ENCODE measurements around the gene TPBGL.

Gene TPBGL

DNA sequence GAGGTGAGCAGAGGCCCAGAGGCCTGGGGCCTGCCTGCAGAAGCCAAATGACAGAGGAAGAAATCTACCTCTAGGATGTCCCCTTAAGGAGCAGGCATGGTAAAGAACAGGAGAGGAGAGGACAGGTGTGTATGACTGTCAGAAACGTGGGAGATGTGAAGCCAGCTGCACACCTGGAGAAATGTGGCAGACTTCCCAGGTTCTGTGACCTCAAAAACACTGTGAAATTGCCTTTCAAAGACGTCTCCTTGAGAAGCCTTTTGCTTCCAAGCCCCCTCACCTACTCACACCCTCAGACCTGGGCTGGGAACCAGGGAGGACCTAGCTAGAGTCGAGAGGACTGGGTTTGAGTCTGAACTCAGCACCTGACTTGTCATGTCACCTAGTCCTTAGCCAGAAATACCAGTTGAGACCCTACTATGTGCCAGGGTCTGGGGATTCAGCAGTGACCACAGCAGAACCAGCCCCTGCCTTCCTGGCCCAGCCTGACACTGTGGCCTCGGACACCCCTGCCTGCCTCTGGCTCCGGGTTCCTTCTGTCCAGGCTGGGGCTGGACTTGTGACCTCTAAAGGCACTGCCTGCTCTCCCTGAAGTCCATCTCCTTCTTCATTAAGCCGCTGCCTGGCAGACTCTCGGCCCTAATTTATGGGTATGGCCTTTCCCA lies 5.6 kb downstream of the TPBGL start:
- DNase-seq (ENCODE audit: low read depth) = no peak

DNA sequence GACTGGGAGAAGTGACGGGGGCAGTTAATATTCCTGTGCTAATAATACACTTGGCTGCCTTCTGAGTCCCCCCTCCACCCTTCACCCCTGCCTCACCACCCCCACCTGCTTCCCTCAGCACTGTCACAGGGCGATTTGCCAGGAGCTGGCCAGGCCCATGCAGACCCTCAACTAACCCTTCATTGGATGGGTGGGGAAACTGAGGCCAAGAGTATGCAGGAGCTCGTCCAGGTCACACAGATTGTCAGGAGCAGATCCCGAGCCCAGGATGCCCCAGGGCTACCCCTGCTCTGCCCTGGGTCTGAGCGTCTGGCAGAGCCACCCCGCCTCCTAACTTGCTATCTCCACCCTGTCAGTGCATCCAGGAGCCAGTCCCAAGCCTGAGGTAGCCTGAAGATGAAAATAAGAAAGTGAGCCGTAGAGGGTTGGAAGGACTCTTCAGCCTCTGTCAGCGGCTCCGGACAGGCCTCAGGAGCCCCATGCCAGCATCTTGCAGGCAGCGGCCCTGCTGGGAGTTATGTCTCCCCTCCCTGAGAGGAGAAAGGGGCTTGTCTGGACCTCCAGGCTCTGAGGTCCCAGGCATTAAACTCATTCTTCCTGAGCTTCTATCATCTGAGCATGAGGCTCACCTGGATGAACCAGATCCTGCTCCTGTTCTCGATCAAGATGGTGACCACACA lies 6.2 kb downstream of the TPBGL start:
- DNase-seq (ENCODE audit: low read depth) = no peak

DNA sequence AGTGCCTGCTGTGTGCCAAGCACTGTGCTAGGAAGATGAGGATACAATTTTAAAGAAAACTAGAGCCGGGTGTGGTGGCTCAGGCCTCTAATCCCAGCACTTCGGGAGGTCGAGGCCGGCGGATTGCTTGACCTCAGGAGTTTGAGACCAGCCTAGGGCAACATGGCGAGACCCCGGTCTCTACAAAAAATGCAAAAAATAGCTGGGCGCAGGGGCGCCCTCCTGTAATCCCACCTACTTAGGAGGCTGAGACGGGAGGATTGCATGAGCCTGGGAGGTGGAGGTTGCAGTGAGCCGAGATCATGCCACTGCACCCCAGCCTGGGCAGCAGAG lies 8.3 kb downstream of the TPBGL start:
- DNase-seq (ENCODE audit: low read depth) = no peak

DNA sequence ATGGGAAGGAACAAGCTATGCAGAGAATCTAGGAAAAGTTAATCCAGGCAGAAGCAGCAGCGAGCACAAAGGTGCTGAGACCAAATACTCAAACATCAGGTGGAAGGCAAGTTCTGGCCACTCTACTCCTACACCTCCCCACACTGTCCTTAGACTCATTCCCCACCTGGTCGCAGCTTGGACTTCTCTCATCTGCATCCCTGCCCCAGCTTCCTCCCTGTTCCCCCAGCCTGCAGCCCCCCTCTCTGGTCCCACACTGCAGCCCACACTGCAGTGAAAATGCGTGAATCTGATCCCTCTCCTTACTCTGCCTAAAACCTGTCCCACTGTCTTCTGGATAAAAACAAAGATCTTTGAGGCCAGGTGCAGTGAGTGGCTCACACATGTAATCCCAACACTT lies 9.1 kb downstream of the TPBGL start:
- DNase-seq (ENCODE audit: low read depth) = no peak

DNA sequence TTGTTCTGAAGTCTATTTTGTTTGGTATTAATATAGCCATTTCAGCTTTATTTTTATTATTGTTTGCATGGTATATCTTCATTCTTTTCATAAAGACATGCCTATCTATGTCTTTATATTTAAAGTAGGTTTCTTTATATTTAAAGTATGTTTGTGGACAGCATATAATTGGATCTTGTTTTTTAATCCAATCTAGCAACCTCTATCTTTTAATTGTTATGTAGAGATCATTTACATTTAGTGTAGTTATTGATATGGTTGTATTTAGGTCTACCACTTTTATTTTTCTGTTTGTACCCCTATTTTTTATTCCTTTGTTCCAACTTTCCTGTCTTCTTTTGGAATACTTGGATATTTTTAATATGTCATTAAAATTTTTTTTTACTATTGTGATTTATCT lies 13.8 kb downstream of the TPBGL start:
- no peak for DNase-seq (ENCODE audit: low read depth)

DNA sequence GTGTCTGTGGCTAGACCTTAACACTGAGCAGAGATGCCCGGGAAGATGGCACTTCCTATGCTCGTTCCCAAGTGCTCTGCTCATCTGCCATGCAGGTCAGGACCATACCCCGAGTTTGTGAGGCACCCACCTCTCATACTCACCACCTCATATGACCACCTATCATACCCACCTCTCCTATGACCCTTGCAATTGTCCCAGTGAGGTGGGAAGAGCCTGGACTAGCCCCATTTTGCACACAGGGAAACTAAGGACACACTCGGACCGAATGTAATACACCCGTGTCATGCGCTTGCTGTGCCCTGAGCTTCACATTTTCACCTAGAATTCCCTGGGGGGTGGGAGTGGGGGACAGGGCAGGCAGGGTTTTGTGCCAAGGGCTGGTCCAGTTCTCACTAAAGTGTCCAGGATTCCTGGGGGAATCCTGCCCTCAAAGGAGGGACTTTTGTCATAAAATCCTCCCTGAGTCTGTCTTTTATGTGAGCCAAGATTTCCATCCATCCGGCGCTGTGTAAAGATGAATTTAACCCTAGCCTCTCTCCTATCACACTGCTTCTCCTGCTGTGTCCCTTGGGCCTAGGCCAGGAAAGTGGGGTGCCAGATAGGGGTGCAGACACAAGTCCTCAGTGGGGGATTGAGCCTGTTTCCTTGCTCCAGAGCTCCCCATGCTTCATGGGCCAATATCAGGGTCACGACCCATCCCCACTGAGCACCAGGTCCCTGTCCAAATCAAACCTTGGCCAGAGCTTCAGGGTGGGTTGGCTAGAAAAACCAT lies 20.0 kb downstream of the TPBGL start:
- no peak for DNase-seq (ENCODE audit: low read depth)

DNA sequence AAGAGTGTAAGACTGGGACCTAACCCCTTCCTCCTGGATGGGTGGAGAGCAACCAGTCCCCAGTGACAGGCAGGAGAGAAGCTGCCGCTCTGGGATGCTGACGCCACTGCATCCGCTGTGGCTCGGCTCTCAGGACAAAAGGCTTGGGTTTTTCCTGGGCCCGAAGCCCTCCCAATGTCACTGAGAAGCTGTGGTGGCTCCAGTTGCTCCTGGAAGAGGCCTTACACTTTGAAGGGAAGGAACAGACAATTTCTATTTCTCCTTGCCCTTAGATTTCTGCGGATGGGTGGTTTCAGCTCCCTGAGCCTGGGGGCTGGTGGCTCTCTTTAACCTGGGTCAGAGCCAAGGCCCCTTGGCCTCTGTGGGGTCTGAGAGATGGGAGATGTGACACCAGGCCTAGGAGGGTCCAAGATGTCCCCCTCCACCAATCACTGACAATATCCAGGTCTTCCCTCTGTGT lies 21.4 kb downstream of the TPBGL start:
- no peak for DNase-seq (ENCODE audit: low read depth)

DNA sequence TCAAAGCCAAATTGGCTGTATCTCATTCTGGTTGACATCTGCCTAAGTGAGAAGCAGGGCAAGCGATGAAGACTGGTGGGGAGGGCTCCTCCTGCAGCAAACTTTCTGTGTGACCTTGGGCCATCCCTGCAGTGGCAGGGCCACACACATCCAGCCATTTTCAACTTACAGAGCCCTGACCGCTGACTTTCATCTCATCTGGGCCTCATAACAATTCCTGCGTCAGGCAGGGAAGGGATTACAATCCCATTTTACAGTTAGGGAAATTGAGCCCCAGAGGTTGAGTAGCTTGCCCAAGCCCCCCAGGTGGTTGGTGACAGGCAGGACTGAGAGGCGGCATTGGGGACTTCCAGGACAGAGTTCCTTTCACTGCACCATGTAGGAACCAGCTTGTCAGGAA lies 21.9 kb downstream of the TPBGL start:
- no peak for DNase-seq (ENCODE audit: low read depth)

DNA sequence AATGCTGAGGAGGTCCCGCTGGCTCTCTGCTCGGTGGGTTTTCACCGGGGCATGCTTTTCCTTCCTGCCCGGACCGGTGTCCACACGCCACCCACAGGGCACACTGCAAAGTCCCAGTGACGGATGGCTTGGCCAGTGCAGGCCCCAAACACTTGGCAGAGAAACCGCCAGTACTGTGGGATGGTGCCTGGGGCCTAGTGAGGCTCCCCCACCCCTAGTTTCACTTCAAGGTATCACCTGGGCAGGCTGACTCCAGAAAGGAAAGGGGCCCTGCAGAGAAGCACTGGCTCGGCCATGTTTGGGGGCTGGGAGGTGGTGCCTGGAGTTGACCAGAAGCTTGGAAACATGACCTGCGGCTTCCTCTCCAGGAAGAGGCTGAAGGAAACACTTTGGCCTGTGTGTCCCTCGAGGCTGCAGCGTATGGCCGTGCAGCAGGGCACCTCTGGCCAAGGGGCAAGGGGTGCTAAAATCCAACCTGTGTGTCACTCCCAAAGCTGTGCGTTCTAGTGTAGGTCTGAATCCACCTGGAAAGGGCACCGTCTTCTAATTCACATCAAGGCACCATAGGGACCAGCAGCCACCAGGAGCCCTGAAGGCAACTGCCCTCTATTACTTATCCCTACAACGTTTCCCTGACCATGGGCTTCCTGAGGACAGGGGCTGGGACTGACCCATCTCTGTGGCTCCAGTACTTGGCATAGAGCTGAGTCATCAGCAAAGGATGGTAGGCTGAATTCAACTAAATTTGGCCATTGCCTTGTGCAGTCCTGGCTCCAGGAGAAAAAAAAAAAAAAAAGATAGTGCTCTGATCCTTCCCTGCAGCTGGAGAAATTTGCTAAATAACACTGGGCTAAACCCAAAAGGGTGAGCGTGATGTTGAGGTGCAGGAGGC lies 22.6 kb downstream of the TPBGL start:
- DNase-seq (ENCODE audit: low read depth) = no peak

DNA sequence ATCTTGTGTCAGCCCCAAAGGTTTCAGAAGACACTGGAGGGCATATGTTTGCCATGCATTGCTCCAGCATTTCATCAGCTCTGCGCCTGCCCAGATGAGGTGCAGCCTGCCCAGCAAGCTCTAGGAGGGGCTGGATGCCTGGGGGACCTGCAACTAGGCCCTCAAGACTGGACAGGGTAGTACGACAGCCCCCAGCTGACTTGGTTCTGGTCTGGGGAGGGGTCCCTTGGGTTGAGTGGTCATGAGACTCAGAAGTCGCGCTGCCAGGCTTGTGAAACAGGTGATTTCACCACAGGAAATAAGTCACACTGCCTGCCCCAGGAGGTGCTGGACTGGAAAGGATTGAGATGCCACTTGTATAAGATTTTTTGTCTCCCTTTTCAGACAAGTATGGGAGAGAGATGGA lies 23.4 kb downstream of the TPBGL start:
- DNase-seq (ENCODE audit: low read depth) = no peak

DNA sequence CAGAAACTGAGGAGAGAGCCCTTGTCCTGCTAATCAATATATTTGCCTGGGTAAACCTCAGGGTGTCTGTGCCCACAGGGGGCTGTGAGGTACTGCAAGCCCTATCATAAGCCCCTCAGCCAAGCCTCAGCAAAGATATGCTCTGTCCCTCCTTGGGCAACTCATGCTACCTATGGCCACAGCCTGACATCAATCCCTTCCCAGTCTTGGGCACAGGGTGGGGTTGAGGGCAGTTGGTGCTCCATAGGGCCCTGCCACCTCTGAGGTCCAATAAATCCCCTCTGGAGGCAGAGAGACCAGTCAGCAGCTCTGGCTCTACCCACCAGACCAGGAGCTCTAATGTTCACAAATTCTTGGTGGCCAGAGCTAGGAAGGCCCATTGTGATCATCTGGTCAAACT lies 23.8 kb downstream of the TPBGL start:
- DNase-seq (ENCODE audit: low read depth) = no peak

DNA sequence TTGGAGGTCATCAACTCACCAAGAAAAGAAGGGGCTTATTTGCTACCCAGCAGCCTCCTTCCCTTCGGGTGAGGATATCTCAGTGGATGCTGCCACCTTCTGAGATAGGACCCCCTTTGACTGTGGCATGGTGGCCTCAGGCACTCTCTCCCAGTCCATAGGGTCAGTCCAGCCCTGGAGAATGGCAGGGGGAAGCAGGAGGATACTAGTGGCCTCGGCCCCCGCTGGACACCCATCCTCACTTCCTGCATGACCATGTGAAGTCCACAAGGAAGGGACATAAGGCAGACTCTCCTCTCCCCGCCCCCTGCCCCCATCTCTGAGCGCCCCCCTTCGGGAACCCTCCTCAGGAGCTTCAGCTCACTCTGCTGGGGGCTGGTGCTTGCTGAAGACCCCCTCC lies 24.4 kb downstream of the TPBGL start:
- no peak for DNase-seq (ENCODE audit: low read depth)

DNA sequence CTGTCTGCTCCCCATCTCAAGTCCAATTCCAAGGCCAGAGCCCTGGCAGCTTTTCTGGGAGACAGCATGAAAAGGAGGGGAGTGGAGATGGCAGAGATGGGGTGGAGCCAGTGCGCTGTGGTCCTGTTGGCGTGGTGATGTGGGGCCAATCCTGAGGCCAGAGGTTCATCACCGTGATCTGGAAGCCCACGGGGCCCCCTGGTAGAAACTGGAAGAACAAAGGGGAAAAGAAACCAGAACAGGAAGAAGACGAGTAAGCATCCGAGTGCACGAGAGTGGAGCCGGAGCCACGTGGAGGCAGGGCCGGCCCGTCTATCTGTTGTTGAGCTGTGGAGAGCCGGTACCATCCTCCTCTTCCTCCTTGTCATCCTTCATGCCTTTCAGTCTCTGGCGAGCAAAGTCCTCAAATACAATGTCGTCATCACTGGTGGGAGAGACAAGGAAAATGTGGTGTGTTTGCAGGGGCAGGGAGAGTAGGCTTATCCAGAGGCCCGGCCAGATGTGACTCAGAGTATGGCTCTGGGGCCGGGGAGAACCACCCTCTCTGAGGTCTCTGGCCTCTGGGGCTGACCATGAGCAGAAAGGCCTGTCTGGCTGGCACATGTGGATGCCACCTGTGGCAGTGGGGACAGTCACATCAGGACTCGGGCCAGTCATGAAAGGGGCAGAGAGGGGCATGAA lies 25.4 kb downstream of the TPBGL start:
- no peak for DNase-seq (ENCODE audit: low read depth)

DNA sequence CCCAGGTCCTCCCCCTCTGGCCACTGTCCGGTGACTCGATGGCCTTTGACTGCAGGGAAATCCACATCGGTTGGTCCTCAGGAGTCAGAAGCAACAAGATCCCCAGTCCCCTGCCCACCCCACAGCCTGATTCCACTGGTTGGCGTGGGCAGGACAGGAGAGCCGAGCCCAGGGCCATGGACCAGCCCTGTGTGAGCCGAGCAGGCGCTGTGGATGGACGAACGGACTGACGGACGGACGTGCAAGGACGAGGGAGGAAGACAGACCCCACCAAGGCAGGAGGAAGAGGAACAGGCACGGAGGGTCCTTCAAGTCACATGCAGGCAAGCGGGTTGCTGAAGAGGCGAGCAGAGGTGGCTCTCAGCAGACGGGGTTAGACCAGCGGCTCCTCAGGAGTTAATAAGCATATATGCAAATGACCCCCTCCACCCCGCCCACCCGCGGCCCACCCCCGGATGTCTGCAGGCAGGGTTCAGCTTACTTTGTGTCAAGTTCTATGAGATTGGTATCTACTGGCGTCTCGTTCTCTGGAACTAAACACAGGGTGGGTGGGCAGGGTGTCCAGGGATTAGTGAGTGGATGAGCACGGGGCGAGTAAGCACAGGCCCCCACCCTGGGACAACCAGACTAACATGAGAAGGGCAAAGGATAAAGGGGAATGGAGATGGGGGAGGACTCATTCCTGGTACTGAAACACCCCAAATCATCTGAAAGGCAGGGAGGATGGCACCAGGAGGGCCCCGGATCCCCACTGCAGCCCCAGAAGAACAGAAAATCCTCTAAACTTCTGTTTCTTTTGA lies 26.8 kb downstream of the TPBGL start:
- no peak for DNase-seq (ENCODE audit: low read depth)

DNA sequence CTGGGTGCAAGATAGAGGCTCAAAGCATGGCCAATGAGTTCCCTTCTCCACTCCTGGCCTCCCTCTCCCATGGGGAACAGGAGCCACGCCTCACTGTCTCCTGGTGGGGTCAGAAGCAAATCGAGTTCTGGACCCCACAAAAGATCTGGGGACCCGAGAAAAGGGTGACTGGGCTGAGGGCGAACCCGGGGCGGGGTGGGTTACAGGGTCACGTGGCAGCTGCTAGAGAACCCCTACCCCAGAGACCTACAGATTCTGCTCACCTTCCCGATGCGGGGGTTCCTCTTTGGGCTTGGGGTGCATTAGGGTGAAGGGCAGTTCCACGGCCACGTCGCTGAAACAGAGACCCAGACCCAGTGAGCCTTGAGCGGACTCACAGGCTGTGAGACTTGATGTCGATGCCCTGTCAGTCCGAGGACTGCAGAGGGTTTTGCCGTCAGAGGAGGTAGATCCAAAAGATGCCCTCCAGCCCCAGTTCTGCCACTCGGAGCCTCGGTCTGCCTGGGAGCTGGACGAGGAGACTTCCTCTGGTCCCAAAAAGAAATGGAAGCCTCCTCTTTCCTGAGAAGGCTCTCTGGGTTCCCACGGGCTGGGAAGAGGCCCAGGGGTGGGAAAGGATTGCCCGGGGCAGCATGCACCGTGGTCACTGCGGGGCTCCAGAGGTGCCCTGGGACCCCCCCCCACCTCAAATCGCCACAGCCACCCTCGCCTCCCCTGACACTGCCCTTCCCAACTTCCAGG lies 28.2 kb downstream of the TPBGL start:
- no peak for DNase-seq (ENCODE audit: low read depth)

DNA sequence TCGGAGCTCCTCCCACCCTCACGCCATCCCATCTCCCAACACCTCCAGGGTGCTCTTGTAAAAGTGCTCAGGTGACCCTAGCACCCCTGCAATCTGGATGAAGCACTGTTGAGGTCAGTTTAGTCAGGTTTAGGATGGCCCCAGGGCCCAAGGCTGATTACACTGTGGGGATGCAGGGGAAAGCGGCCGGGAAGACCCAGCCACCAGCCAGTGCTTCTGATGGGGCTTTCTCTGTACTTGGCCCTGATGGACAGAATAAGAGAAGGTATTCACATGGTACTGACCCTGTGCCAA lies 28.7 kb downstream of the TPBGL start:
- no peak for DNase-seq (ENCODE audit: low read depth)

DNA sequence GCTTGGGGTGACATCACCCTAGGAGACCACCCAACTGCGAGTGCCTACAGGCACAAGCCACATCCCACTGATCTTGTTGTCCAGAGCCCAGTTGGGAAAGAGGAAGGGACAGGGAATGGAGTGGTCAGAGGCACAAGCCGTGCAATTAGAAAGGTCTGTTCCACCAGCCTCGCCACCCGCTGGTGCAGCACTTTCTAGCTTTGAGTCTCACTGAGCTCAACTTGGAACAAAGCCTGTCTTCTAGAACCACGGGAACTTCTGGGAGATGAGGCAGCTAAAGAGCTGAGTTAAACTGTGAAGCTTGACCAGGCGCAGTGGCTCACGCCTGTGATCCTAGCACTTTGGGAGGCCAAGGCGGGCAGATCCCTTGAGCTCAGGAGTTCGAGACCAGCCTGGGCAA lies 29.3 kb downstream of the TPBGL start:
- no peak for DNase-seq (ENCODE audit: low read depth)

DNA sequence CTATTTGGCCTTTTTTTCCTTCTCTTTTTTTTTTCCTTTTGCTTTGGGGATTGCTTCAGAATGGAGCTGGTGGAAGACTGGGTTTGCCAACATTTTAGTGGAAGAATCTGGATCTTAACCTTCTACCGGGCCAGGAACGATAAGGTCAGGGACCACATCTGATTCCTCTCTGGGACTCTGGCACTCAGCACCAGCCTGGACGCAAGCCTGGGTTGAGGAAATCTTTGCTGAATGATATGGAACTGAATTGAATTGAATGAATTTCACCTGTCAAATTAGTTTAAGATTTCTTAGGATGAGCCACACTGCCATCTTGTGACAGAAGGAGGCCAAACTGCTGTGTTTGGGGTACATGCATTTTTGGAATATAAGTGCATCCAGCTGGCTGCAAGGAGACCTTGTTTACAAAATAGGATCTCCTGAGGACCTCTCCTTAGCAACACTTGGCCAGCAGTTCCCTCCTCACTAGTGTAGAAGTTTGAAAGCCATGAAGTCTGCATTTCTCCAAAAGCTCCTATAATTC lies 30.4 kb downstream of the TPBGL start:
- DNase-seq (ENCODE audit: low read depth) = no peak

DNA sequence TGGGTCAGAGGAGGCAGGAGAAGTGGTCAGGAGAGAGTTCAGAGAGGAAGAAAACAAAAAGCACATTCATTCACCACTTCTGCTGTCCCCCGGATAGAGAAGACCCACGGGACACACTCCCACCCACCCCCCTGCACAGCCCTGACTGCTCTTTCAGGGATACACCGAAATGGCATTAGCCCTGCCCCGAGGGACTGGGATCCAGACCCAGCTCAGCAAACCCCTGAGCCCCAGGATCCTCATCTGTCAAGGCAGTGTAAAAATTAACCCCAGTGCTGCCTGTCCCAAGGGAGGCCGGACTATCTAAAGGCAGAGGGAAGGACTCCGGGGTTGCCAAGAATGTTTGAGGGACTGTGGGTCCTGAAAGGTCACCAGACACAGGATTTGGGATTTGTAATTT lies 31.2 kb downstream of the TPBGL start:
- DNase-seq (ENCODE audit: low read depth) = no peak

DNA sequence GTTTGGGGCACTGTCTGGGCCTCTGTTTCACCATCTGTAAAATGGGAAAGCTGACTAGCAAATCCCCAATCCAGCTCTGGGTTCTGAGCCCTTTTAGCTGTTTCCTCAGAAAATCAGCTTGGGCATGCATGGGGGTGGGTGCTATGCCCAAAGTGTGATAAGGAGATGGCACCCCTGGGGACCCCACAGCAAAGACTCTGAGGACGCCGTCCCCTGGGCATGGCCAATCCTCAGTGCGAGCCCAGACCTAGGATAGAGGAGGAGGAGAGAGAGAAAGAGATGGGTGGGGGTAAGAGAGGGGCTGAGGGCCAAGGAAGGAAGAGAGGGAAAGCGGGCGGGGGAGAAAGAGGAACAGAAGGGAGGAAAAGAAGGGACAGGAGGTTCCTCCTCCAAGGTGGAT lies 31.8 kb downstream of the TPBGL start:
- DNase-seq (ENCODE audit: low read depth) = no peak
